Right lobe of liver (tissue), 6 donors: ENCODE data around the gene HOXA2. TPM values are rescaled to one million over a fixed set of nuclear protein-coding genes. Genes with fewer than 3 reads are reported as not detected.

Experiments
- ATAC-seq, 4 donors: fragments of 200-7000 bp; cut with Tn5 transposase; one replicate each; pipeline ENCODE4 v1.9.1; 2020; ENCODE audit warnings: mild to moderate bottlenecking in 4 of 4, moderate library complexity in 4 of 4
- DNase-seq, 3 donors: peaks; one replicate each; pipeline ENCODE4 v3.0.0-alpha.2; 2020
- H3K27ac ChIP-seq, 3 donors: fragments of 200-600 bp; one replicate each; pipeline ENCODE4 v1.8.0; 2022
- H3K27me3 ChIP-seq, 2 donors: fragments of 200-600 bp; one replicate each; pipeline ENCODE4 v1.8.0; 2022
- H3K36me3 ChIP-seq, 4 donors: fragments of 200-600 bp; sonication (generic) in 1 of 4; one replicate each; pipeline versions ENCODE4 v1.5.1 to v1.8.0; 2017 to 2022; ENCODE audit warnings: control low read depth in 1 of 4
- H3K4me1 ChIP-seq, 4 donors: fragments of 200-600 bp; sonication (generic) in 1 of 4; one replicate each; pipeline versions ENCODE4 v1.5.1 to v1.8.0; 2017 to 2022; ENCODE audit warnings: control low read depth in 1 of 4
- H3K4me3 ChIP-seq, 3 donors: fragments of 200-600 bp; one replicate each; pipeline ENCODE4 v1.8.0; 2022
- H3K9me3 ChIP-seq, 4 donors: fragments of 200-600 bp; sonication (generic) in 1 of 4; one replicate each; pipeline versions ENCODE4 v1.5.1 to v1.8.0; 2017 to 2022; ENCODE audit warnings: control low read depth in 1 of 4
- POLR2A ChIP-seq: fragments of 450-650 bp; IDR thresholded peaks from one replicate; pipeline ENCODE4 v1.6.1; 2017; ENCODE audit warnings: antibody characterized with exemption, mild to moderate bottlenecking
- WGBS: methylation state at CpG from one replicate; pipeline ENCODE4 v1.1.6; 2018; ENCODE audit warnings: low coverage, low lambda C conversion rate; ENCODE audit not compliant: insufficient coverage; ENCODE audit errors: missing lambda C conversion rate; 5-methylcytosine and 5-hydroxymethylcytosine counted together
- intact Hi-C, 2 donors: fragments of 100-400 bp; cut with DNase I; formaldehyde crosslinking; loops; one replicate each; pipeline versions ENCODE4 v1.11.2 to v1.14.1; 2022
- total RNA-seq, 6 experiments: library from RNA; depleted of rRNA in 2 of 6; stranded (reverse); fragments of >200 nt in 2 of 6; fragmentation: NEBNext Ultra II Directional in 3 of 6; extraction: Animal tissue kit (Norgen Biotek cat#: 25700) in 3 of 6; gene quantifications; one replicate each; pipeline versions ENCODE4 v1.1.0 to v1.2.4, GENCODE V29; 2016 to 2023
- TF ChIP-seq, protein P1 (sequence below), 4 donors: fragments of 200-600 bp in 3 of 4; fragments of 450-650 bp in 1 of 4; IDR thresholded peaks; one replicate each; pipeline versions ENCODE4 v1.5.1 to v1.8.0; 2016 to 2022; ENCODE audit warnings: antibody characterized with exemption in 4 of 4, mild to moderate bottlenecking in 2 of 4
- donor health status: DM: no; HTN: yes; CAD: no.
- donor health status: DM: no; HTN: no; CAD: no.
- donor health status: DM: no; HTN: no; CAD: no.
- donor health status: DM: no; HTN: yes; CAD: no.
- donor health status: DM: no; HTN: yes; CAD: no.

Gene HOXA2
- total RNA-seq, 6 experiments from 2014 or later: 0.16 to 0.19 (median 0.17) TPM; not detected in 3

DNA sequence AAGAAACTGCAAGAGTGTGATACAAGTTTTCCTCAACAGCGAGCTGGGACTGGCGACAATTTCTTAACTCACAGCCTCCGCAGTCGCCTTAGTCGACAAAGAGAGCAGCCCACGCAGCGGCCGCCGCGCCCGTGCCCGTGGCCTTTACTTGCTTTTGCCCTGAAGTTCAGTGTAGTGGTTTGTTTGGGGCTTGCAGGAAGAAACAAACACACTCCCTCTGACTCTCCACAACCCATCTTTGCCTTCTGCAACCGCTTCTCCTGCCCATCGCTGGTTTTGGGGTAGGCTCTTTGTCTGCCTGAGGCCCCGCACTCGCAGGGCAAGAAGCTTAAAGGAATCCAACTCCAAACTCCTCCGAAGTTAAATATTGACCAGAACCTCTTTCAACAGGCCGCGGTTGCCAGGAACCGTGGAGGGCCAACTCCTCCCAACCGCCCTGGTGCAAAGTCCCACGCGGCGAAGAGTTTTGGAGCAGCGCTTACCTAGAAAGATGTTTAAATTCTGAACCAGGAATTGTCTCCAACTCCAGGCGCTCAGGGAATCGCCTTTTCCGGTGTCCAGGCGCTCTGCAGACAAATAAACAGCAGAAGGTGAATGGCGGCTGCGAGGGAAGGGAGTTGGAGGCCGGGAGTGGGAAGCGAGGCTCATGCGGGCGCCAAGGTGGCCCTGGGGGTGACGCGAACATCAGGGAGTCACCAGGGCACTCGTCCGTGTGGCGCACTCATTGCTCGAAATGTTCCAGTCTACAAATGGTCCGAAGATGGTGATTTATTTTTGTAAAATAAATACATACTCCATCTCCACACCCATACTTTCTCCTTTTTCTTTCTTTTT is 19.8 kb upstream of the HOXA2 start:
- Histone ChIP-seq H3K4me1 (peaks cover 0 to 18% (median 3%) of the 10 kb centered on the region in 4 donors), H3K9me3 (no peaks in the 10 kb centered on the region), H3K27ac (peak overlapping the region in 1 of 3 donors; percentile 32), H3K27me3 (peaks cover 0 to 17% of the 10 kb centered on the region in 2 donors), H3K36me3 (no peaks in the 10 kb centered on the region), H3K4me3 (no peak overlapping the region)
- DNase-seq (peak in 2 of 3 donors; percentile 42 to 73), ATAC-seq (peak; percentile 48 to 83 (median 58))
- 20% methylated on average over 33 of the region's 42 CpGs for WGBS
- TF ChIP-seq, protein P1, sequence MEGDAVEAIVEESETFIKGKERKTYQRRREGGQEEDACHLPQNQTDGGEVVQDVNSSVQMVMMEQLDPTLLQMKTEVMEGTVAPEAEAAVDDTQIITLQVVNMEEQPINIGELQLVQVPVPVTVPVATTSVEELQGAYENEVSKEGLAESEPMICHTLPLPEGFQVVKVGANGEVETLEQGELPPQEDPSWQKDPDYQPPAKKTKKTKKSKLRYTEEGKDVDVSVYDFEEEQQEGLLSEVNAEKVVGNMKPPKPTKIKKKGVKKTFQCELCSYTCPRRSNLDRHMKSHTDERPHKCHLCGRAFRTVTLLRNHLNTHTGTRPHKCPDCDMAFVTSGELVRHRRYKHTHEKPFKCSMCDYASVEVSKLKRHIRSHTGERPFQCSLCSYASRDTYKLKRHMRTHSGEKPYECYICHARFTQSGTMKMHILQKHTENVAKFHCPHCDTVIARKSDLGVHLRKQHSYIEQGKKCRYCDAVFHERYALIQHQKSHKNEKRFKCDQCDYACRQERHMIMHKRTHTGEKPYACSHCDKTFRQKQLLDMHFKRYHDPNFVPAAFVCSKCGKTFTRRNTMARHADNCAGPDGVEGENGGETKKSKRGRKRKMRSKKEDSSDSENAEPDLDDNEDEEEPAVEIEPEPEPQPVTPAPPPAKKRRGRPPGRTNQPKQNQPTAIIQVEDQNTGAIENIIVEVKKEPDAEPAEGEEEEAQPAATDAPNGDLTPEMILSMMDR (IDR thresholded peaks at IDR 0.05): no peak
- no peak for TF ChIP-seq POLR2A
- intact Hi-C loops: no loop called here

DNA sequence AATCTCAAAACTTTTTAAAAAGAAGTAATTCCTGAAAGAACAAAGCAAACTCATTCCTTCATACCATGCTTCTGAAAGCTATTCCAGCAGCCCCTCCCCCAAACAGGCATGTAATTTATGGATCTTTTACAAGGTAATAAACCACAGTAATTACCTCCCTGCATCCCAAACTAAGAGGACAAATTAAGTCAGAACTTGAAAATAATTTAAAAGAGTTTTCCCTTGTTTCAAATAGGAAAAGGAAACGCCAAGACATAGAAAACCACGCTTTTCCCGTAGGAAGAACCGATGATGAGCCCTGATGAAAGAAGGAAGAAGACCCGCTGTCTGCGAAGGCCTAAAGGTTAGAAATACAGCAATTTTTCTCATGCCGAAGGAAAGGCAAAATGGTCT is 19.2 kb upstream of the HOXA2 start:
- Histone ChIP-seq H3K4me3 (no peak overlapping the region), H3K36me3 (no peaks in the 10 kb centered on the region)
- no peak for TF ChIP-seq POLR2A
- TF ChIP-seq, protein P1 (IDR thresholded peaks at IDR 0.05): no peak

DNA sequence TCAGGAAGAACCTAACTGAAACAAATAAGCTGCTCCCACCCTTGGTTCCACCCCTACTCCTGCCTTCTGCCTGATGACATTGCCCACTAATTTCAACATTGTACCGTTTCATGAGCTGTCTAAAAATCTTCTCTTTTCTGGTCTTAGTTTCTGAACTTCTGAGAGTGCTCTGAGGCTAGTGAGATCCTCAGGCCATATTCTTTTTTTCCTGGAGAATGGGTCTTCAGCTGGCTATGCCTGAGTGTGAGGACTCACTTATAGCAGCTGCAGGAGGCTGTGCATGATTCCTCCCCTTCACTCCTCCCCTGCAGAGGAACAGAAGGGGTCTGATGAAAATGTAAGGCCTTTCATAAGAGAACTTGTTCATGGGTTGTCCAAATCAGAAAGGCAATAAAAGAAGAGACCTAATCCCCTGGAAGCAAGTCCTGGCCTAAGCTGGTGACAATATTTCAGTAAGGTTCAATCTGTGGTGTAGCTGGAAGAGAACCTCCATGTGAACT is 17.0 kb upstream of the HOXA2 start:
- no peaks in the 10 kb centered on the region for H3K9me3 ChIP-seq
- peaks cover 0 to 18% (median 3%) of the 10 kb centered on the region in 4 donors for H3K4me1 ChIP-seq
- TF ChIP-seq, protein P1 (IDR thresholded peaks at IDR 0.05): no peak
- no peak for TF ChIP-seq POLR2A
- peaks cover 0 to 16% of the 10 kb centered on the region in 2 donors for H3K27me3 ChIP-seq
- no peak overlapping the region for H3K4me3 ChIP-seq
- H3K27ac ChIP-seq: no peak overlapping the region
- WGBS: 58% methylated on average over 1 of the region's 1 CpG
- intact Hi-C loops: no loop called here
- DNase-seq: no peak
- no peak for ATAC-seq
- H3K36me3 ChIP-seq: no peaks in the 10 kb centered on the region

More for the DNA sequence above, 19.2 kb upstream of the HOXA2 start:
- peaks cover 0 to 17% of the 10 kb centered on the region in 2 donors for H3K27me3 ChIP-seq
- ATAC-seq: no peak
- 42% methylated on average over 6 of the region's 7 CpGs for WGBS
- intact Hi-C loops: no loop called here
- peaks cover 0 to 18% (median 3%) of the 10 kb centered on the region in 4 donors for H3K4me1 ChIP-seq
- no peaks in the 10 kb centered on the region for H3K9me3 ChIP-seq
- H3K27ac ChIP-seq: no peak overlapping the region
- no peak for DNase-seq

DNA sequence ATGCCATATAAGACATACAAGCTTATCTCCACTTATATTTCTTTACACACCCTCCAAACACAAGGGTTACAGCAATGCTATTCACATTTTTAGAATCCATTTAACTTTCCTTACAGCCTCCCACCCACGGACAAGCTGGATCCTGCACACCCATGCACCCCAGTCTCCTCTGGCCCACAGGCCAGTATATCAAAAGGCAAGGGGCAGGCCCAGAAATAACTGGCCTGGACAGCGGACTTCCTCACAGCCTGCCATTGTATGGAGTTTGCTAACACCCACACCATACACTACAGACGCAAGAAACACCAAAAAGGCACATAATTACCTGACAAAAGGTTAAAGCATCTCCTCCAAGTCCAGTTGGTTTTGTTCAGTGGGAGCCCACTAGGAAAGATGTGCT is 16.1 kb upstream of the HOXA2 start:
- no peak for ATAC-seq
- intact Hi-C loops: no loop called here
- H3K36me3 ChIP-seq: no peaks in the 10 kb centered on the region
- H3K9me3 ChIP-seq: no peaks in the 10 kb centered on the region
- 51% methylated on average over 3 of the region's 3 CpGs for WGBS
- DNase-seq: no peak
- H3K4me3 ChIP-seq: no peak overlapping the region
- peaks cover 0 to 18% (median 3%) of the 10 kb centered on the region in 4 donors for H3K4me1 ChIP-seq
- TF ChIP-seq, protein P1 (IDR thresholded peaks at IDR 0.05): no peak
- no peak for TF ChIP-seq POLR2A
- H3K27me3 ChIP-seq: peaks cover 0 to 7% of the 10 kb centered on the region in 2 donors
- no peak overlapping the region for H3K27ac ChIP-seq
